HG03280 (cell line): ENCODE results near the gene EIF4E2.
"Not testable (repeated sequence)": the region's sequence is repeated elsewhere in the genome, so short reads cannot be mapped to it uniquely, and the experiment has no call there.

ENCODE experiments used
- ATAC-seq: cut with Tn5 transposase; IDR thresholded peaks from one replicate; pipeline ENCODE4 v1.9.1; 2021; ENCODE audit warnings: mild to moderate bottlenecking, moderate library complexity; ENCODE audit not compliant: unreplicated experiment

EIF4E2 gene

GRCh38 chr2:232521959-232522622 is 28.4 kb upstream of the EIF4E2 start:
- no peak for ATAC-seq

- ATAC-seq: no peak
Observed at GRCh38 chr2:232522623-232523401, 27.7 kb upstream of the EIF4E2 start.

GRCh38 chr2:232523402-232523681 is 27.1 kb upstream of the EIF4E2 start:
- no peak for ATAC-seq

GRCh38 chr2:232523682-232524597 is 26.5 kb upstream of the EIF4E2 start:
- no peak for ATAC-seq

GRCh38 chr2:232524771-232525170 is 25.7 kb upstream of the EIF4E2 start:
- no peak for ATAC-seq

GRCh38 chr2:232525199-232525598 is 25.3 kb upstream of the EIF4E2 start:
- no peak for ATAC-seq

GRCh38 chr2:232525791-232526371 is 24.6 kb upstream of the EIF4E2 start, which contains the start of gene CHRND:
TSS of gene CHRND (plus strand) at chr2:232526160. CDS start at chr2:232526216, 56 bp downstream.
- ATAC-seq: no peak

- no peak for ATAC-seq
Observed at GRCh38 chr2:232526372-232526941, 24.0 kb upstream of the EIF4E2 start.

GRCh38 chr2:232527905-232528470 is 22.5 kb upstream of the EIF4E2 start:
- no peak for ATAC-seq

- ATAC-seq: no peak
Observed at GRCh38 chr2:232528746-232529460, 21.6 kb upstream of the EIF4E2 start.

GRCh38 chr2:232529806-232530547 is 20.5 kb upstream of the EIF4E2 start:
- ATAC-seq: no peak

GRCh38 chr2:232530626-232531260 is 19.7 kb upstream of the EIF4E2 start:
- ATAC-seq: no peak

GRCh38 chr2:232532419-232532818 is 18.1 kb upstream of the EIF4E2 start:
- ATAC-seq: no peak

GRCh38 chr2:232532821-232533220 is 17.7 kb upstream of the EIF4E2 start:
- not testable (repeated sequence) for ATAC-seq

GRCh38 chr2:232533944-232534710 is 16.4 kb upstream of the EIF4E2 start:
- no peak for ATAC-seq

GRCh38 chr2:232534940-232535651 is 15.4 kb upstream of the EIF4E2 start:
- no peak for ATAC-seq
